ENCODE data around the gene DDX53.

DNA sequence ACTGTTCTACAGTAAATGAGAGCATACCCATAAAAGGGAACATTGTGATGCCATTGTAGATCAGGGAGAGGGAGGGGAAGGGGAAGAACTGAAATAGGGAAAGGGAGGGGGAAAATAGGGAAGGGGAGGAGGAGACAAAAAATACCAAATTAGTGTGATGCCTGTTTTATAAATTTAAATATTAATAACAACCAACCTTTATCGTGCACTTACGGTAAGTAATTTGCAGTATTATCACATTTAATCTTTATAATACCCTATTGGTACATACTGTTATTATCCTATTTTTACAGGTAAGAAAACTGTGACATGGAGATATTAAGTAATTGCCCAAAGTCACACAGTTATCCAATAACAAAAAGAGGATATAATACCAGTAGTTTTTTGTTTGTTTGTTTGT, 41.5 kb upstream of the DDX53 start:
- TF ChIP-seq, protein P1, sequence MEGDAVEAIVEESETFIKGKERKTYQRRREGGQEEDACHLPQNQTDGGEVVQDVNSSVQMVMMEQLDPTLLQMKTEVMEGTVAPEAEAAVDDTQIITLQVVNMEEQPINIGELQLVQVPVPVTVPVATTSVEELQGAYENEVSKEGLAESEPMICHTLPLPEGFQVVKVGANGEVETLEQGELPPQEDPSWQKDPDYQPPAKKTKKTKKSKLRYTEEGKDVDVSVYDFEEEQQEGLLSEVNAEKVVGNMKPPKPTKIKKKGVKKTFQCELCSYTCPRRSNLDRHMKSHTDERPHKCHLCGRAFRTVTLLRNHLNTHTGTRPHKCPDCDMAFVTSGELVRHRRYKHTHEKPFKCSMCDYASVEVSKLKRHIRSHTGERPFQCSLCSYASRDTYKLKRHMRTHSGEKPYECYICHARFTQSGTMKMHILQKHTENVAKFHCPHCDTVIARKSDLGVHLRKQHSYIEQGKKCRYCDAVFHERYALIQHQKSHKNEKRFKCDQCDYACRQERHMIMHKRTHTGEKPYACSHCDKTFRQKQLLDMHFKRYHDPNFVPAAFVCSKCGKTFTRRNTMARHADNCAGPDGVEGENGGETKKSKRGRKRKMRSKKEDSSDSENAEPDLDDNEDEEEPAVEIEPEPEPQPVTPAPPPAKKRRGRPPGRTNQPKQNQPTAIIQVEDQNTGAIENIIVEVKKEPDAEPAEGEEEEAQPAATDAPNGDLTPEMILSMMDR (IDR thresholded peaks at IDR 0.05) = no peak
- no peak for TF ChIP-seq EZH2 (IDR thresholded peaks at IDR 0.05; ENCODE audit: borderline replicate concordance, insufficient read depth, low read depth, low read length, poor library complexity, severe bottlenecking)

All from B cell (primary cell).